Fibroblast of skin of left biceps (primary cell): ENCODE results near the gene SLC7A9.
"Not testable (repeated sequence)": the region's sequence is repeated elsewhere in the genome, so short reads cannot be mapped to it uniquely, and the experiment has no call there.

Experiments
- DNase-seq, 2 experiments: peaks; one replicate each; pipeline ENCODE4 v3.0.0-alpha.2; 2013; ENCODE audit warnings: low read depth in 2 of 2

SLC7A9 gene

GRCh38 chr19:32800754-32801153, 68.8 kb downstream of the SLC7A9 start:
- DNase-seq: no peak

DNA sequence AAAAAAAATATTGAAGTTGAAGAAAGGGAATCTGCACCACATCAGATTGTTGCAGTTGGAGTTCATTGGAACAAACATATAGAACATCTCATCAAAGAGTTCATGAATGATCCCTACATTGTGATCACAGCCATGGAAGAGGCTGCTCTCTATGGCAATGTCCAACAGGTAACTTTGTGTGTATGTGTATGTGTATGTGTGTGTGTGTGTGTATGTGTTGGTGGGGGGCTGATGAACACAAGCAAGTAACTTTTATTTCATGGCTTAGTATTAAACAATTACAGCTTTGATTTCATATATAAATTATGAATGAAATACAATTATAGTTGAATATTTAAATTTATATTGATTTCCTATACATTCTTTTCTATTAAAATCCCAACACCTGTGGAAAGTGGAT, 69.4 kb downstream of the SLC7A9 start:
- no peak for DNase-seq

DNA sequence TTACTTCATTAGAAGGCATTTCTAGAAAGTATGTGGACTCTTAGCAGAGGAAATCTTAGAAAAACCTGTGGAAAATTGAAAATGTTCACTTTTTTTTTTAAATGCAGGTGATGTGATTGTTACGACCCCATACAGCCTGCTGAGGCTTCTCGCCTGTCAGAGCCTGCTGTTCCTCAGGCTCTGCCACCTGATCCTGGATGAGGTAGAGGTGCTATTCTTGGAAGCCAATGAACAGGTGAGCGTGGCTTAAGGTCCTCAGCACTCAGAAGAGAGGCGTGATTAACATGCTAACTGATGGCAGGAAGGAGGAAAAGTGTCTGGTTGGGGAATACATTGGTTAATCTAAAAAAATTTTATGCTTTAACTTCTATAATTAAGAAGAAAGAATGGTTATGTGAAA, 71.4 kb downstream of the SLC7A9 start:
- no peak for DNase-seq

DNA sequence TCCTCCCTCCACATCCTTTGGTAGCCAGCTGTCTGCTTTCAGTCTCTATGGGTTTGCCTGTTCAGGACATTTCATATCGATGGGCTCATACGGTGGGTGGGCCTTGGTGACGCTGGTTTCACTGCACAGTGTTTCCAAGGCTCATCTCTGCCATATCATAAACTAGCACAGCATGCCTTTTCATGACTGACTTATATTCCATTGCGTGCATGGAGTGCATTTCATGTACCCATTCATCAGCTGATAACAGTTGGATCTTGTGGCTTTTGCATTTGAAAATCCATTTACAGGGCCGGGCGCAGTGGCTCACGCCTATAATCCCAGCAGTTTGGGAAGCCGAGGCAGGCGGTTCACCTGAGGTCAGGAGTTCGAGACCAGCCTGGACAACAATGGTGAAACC, 80.1 kb downstream of the SLC7A9 start:
- DNase-seq: no peak

- DNase-seq: not testable (repeated sequence)
Measured at GRCh38 chr19:32787895-32788294, 81.7 kb downstream of the SLC7A9 start.

DNA sequence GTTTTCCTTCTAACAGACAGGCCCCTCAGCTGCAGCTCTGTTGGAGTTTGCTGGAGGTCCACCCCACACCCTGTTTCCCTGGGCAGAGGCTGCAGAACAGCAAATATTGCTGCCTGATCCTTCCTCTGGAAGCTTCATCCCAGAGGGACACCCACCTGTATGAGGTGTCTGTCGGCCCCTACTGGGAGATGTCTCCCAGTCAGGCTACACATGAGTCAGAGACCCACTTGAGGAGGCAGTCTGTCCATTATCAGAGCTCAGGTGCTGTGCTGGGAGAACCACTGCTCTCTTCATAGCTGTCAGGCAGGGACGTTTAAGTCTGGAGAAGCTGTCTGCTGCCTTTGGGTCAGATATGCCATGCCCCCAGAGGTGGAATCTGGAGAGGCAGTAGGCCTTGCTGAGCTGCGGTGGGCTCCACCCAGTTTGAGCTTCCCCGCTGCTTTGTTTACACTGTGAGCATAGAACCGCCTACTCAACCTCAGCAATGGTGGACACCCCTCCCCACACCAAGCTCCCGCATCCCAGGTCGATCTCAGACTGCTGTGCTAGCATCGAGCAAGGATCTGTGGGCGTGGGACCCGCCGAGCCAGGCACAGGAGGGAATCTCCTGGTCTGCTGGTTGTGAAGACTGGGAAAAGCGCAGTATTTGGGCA, 82.3 kb downstream of the SLC7A9 start:
- not testable (repeated sequence) for DNase-seq

DNA sequence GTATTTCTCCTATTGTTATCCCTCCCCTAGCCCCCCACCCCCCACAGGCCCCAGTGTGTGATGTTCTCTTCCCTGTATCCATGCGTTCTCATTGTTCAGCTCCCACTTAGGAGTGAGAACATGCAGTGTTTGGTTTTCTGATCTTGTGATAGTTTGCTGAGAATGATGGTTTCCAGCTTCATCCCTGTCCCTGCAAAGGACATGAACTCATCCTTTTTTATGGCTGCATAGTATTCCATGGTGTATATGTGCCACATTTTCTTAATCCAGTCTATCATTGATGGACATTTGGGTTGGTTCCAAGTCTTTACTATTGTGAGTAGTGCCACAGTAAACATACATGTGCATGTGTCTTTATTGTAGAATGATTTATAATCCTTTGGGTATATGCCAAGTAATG, 87.5 kb downstream of the SLC7A9 start:
- not testable (repeated sequence) for DNase-seq

DNA sequence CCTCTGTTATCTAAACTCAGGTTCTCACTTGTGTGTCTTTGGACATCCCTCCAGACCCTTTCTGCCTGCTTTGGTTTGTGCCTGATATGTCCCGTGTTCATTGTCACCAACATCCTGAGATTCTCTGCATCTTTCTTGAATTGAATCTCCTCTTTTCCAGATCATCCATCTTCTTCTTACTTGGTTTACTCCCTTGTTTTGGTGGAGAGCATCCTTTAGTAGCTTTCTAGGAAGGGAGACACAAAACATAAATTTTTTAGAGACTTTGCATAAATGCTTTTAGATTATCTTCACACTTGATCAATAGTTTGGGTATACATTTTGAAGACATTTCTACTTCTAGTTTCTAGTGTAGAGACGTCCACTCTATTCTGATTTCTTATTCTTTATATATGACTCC, 88.3 kb downstream of the SLC7A9 start:
- no peak for DNase-seq
